HG03342 (cell line): ENCODE results near the gene RNF186.
"Not testable (repeated sequence)": the region's sequence is repeated elsewhere in the genome, so short reads cannot be mapped to it uniquely, and the experiment has no call there.

ENCODE experiments used
- ATAC-seq: cut with Tn5 transposase; IDR thresholded peaks from one replicate; pipeline ENCODE4 v1.9.1; 2021; ENCODE audit warnings: mild to moderate bottlenecking, moderate library complexity; ENCODE audit not compliant: unreplicated experiment

RNF186 gene

GRCh38 chr1:19825298-19825697 is 10.2 kb upstream of the RNF186 start:
- ATAC-seq: no peak

- ATAC-seq: no peak
These were observed 9.5 kb upstream of the RNF186 start for GRCh38 chr1:19824541-19824940.

GRCh38 chr1:19824036-19824435 is 9.0 kb upstream of the RNF186 start:
- ATAC-seq: no peak

GRCh38 chr1:19819701-19820100 is 4.6 kb upstream of the RNF186 start:
- no peak for ATAC-seq

GRCh38 chr1:19818324-19818723 is 3.2 kb upstream of the RNF186 start:
- no peak for ATAC-seq

- ATAC-seq: no peak
These were observed 2.1 kb upstream of the RNF186 start for GRCh38 chr1:19817160-19817559.

- not testable (repeated sequence) for ATAC-seq
These were observed 1.6 kb upstream of the RNF186 start for GRCh38 chr1:19816737-19817086.

- ATAC-seq: no peak
These were observed 986 bp upstream of the RNF186 start for GRCh38 chr1:19815801-19816736.

- no peak for ATAC-seq
These were observed 830 bp downstream of the RNF186 start for GRCh38 chr1:19814244-19814661.

GRCh38 chr1:19813643-19813960 is 1.5 kb downstream of the RNF186 start:
- ATAC-seq: no peak

GRCh38 chr1:19812875-19813642 is 2.0 kb downstream of the RNF186 start:
- no peak for ATAC-seq

GRCh38 chr1:19811206-19811851 is 3.8 kb downstream of the RNF186 start:
- no peak for ATAC-seq

GRCh38 chr1:19809044-19809750 is 5.9 kb downstream of the RNF186 start:
- no peak for ATAC-seq

GRCh38 chr1:19808351-19808750 is 6.7 kb downstream of the RNF186 start:
- ATAC-seq: no peak

- no peak for ATAC-seq
These were observed 10.2 kb downstream of the RNF186 start for GRCh38 chr1:19804831-19805251.

- ATAC-seq: no peak
These were observed 12.8 kb downstream of the RNF186 start for GRCh38 chr1:19802269-19802668.

- ATAC-seq: peak; percentile 44
These were observed 14.8 kb downstream of the RNF186 start for GRCh38 chr1:19800076-19800804.

GRCh38 chr1:19799230-19800075 is 15.6 kb downstream of the RNF186 start, which contains the start of gene TMCO4:
TSS of gene TMCO4 (minus strand) at chr1:19799916. CDS start at chr1:19780758, 19,158 bp downstream.
- peak; percentile 60 for ATAC-seq

- no peak for ATAC-seq
These were observed 16.4 kb downstream of the RNF186 start for GRCh38 chr1:19798486-19799229.
